ENCODE data around the gene KRT2. TPM values are rescaled to one million over a fixed set of nuclear protein-coding genes. Genes with fewer than 3 reads are reported as not detected.

KRT2 gene
- polyA plus RNA-seq, 4 donors, result not detected

- no peak for DNase-seq (ENCODE audit: low read depth in 4 of 4, low spot score in 2 of 4)
Measured at GRCh38 chr12:52618216-52618615, 33.8 kb downstream of the KRT2 start, which contains the start of gene KRT73. Gene KRT73, minus strand, starts transcription at chr12:52618559. Its CDS starts 35 bp downstream, at chr12:52618524.

- DNase-seq (ENCODE audit: low read depth in 4 of 4, low spot score in 2 of 4), result no peak
Measured at GRCh38 chr12:52617403-52617785, 34.6 kb downstream of the KRT2 start.

- no peak for DNase-seq (ENCODE audit: low read depth in 4 of 4, low spot score in 2 of 4)
Measured at GRCh38 chr12:52616680-52617402, 35.2 kb downstream of the KRT2 start.

GRCh38 chr12:52615912-52616311 lies 36.1 kb downstream of the KRT2 start:
- no peak for DNase-seq (ENCODE audit: low read depth in 4 of 4, low spot score in 2 of 4)

DNA sequence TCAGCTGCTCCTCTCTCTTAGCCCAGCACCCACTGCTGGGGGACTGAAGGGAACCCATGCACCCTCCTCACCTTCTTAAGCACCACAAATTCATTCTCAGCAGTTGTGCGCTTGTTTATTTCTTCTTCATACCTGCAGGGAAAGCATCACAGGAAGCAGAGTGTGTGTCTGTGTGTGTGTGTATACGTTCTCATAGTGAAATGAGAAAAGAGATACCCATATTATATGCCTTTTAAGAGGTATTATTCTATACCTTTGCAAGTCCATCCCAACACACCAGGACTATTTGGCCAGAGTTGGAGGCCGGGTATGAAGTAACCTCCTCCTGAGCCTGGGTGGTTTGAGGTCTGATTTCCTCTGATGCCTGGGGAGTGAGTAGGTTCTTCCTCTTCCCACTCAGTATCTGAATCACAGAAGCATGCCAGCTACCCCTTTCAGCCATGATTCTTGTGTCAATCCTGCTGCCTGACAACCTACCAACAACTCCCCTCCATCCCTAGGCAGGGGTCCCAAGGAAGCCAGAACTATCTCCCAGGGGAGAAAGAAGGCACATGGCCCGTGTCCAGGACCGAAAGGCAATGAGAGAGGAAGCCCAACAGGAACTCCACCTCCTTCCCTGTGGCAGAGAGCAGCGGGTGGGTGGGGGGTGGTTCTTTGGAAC lies 36.7 kb downstream of the KRT2 start:
- no peak for DNase-seq (ENCODE audit: low read depth in 4 of 4, low spot score in 2 of 4)

- DNase-seq (ENCODE audit: low read depth in 4 of 4, low spot score in 2 of 4), result no peak
Measured at GRCh38 chr12:52614381-52615207, 37.4 kb downstream of the KRT2 start.

- DNase-seq (ENCODE audit: low read depth in 4 of 4, low spot score in 2 of 4), result no peak
Measured at GRCh38 chr12:52613384-52614030, 38.5 kb downstream of the KRT2 start.

- no peak for DNase-seq (ENCODE audit: low read depth in 4 of 4, low spot score in 2 of 4)
Measured at GRCh38 chr12:52612431-52613383, 39.3 kb downstream of the KRT2 start.

- no peak for DNase-seq (ENCODE audit: low read depth in 4 of 4, low spot score in 2 of 4)
Measured at GRCh38 chr12:52611080-52611468, 40.9 kb downstream of the KRT2 start.

DNA sequence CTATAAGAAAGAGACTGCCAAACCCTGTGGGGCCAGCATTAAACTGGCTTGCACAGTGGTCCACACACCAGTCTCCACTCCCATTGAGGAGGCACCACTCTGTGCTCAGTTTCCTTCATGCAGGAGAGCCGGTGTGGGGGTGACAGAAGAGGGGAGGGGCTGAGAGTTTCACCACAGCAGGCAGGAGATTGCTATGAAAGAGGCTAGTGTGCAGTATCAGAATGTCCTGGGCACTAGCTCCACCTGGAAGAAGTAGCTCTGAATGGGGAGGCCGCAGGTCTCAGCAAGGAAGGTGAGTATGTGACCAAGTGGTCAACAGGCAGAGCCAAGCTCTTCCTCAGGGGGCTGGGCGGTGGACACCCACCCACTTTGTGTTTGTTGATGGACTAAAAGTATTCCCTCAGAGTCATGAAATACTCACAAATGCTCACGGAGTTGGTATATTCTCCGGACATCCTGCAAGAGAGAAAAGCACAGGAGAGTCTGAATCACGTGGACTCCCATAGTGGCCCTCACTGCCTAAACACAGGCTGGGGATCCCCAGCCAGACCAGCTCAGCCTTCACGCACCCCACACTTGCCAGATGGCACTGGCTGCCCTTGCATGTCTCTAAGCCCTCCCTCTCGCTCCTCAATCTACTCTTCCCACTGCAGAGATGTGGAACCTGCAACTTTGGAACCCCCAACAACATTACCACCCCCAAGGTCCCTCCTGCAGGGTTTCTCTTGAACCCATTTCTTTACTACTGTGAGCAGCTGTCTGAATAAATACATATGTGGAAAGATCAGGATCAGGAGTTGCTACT lies 43.0 kb downstream of the KRT2 start:
- no peak for DNase-seq (ENCODE audit: low read depth in 4 of 4, low spot score in 2 of 4)

- DNase-seq (ENCODE audit: low read depth in 4 of 4, low spot score in 2 of 4), result no peak
Measured at GRCh38 chr12:52608161-52608560, 43.9 kb downstream of the KRT2 start.

GRCh38 chr12:52607314-52607713 lies 44.7 kb downstream of the KRT2 start:
- DNase-seq (ENCODE audit: low read depth in 4 of 4, low spot score in 2 of 4), result no peak

- no peak for DNase-seq (ENCODE audit: low read depth in 4 of 4, low spot score in 2 of 4)
Measured at GRCh38 chr12:52606581-52607218, 45.3 kb downstream of the KRT2 start.

DNA sequence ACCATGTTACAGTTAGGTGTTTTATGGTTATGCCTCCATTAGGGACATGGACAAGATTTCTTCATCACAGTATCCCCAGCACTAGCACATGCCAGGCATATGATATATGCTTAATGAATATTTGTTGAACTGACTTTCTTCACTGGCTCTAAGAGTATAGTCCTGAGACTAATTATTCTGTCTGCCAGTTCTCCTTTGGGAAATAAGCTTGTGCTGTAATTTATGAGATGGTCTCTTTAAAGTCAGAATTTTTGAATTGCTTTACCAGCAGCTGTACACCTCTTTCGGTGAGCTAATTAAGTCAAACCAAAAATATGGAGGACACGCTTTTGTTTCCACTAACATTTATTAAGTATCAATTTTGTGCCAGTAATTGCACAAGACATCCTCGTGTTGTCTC lies 45.9 kb downstream of the KRT2 start:
- no peak for DNase-seq (ENCODE audit: low read depth in 4 of 4, low spot score in 2 of 4)

DNA sequence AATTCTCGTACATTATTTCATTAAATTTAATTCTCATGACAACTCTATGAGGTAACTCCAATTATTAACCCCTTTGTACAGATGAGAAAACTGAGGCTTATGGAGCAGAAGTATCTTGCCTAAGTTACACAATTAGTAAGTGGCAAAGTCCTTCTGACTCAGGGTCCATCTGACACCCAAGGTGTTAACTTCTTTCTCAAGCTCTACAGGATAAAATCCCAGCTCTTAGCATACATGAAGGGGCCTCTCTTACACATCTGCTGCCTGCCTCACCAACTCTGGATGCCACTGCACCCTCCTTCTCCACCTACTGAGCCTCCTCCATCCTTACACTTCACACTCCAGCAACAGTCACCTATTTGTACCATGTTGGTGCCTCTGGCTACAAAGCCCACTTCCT lies 46.5 kb downstream of the KRT2 start:
- DNase-seq (ENCODE audit: low read depth in 4 of 4, low spot score in 2 of 4), result no peak

- no peak for DNase-seq (ENCODE audit: low read depth in 4 of 4, low spot score in 2 of 4)
Measured at GRCh38 chr12:52604859-52605258, 47.2 kb downstream of the KRT2 start.

DNA sequence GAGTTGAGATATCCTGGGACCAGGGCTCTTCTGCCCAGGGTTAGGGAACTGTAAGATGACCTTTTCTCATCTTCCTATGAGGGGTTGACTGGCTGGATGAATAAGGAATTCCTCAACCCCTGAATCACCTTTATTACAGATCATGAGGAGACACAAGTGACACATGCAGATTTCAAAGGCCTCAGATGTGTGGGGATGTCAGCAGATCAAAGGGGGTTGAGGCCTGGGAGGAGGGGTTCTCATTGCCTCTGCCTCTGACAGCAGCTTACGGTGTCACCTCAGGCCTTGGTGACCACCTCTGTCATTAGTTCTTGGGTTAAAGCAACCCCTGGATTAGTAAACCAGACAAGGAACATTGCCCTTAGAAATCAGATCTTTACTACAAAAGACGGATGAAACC lies 48.7 kb downstream of the KRT2 start:
- no peak for DNase-seq (ENCODE audit: low read depth in 4 of 4, low spot score in 2 of 4)

GRCh38 chr12:52602552-52602951 lies 49.5 kb downstream of the KRT2 start:
- DNase-seq (ENCODE audit: low read depth in 4 of 4, low spot score in 2 of 4), result no peak

GRCh38 chr12:52601671-52602070 lies 50.3 kb downstream of the KRT2 start:
- DNase-seq (ENCODE audit: low read depth in 4 of 4, low spot score in 2 of 4), result no peak

Data from left renal cortex interstitium (tissue), 4 donors.